Glomerular visceral epithelial cell (primary cell): ENCODE data around the gene SHROOM3.
A peak's percentile ranks its signal among the peaks of the same experiment; 100 is the strongest.

Source experiments
- DNase-seq: peaks from one replicate; pipeline ENCODE4 v3.0.0-alpha.2; 2016; ENCODE audit errors: extremely low spot score

SHROOM3 gene

GRCh38 chr4:76658231-76659102 is 223.4 kb downstream of the SHROOM3 start:
- peak; percentile 74 for DNase-seq

DNA sequence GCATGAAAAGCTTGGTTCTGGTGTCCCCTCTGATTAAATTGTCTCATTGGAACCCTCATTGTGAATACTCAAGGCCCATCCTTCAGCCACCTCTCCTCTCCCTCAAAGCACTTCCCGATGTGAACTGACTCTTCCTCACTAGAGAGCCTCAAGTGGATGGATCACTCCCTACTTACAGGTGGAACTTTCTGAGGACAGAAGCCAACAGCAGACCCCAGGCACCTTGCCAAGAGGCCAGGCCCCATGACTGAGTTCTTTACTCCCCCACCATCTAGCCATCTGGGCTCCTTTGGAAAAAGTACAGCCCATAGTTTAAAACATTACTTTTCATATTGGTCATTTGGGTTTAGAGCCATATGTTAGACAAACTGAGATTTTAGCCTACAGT is 224.1 kb downstream of the SHROOM3 start:
- peak; percentile 73 for DNase-seq

- DNase-seq: no peak
Observed at GRCh38 chr4:76663824-76664223, 228.8 kb downstream of the SHROOM3 start.

GRCh38 chr4:76665153-76665552 is 230.1 kb downstream of the SHROOM3 start:
- DNase-seq: peak; percentile 78

DNA sequence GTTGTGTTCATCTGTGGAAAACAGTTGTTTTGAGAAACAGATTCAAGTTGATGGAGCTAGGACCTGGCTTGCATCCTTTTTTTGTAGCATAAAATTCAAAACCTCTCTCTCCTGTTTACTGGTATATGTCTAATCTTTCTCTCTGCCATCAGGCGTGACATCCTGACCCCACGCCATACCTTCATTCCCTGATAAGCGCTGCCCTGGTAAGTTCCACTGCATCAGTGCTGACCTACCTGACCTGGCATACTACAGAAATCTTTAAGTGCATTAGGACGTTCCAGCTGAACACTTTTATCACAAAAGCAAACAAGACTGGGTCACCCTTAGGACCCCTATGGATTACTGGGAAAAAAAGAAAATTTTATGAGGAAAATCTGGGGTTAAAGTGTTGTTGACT is 230.7 kb downstream of the SHROOM3 start:
- no peak for DNase-seq

GRCh38 chr4:76666944-76667532 is 232.0 kb downstream of the SHROOM3 start:
- no peak for DNase-seq

GRCh38 chr4:76670631-76671030 is 235.6 kb downstream of the SHROOM3 start:
- no peak for DNase-seq

DNA sequence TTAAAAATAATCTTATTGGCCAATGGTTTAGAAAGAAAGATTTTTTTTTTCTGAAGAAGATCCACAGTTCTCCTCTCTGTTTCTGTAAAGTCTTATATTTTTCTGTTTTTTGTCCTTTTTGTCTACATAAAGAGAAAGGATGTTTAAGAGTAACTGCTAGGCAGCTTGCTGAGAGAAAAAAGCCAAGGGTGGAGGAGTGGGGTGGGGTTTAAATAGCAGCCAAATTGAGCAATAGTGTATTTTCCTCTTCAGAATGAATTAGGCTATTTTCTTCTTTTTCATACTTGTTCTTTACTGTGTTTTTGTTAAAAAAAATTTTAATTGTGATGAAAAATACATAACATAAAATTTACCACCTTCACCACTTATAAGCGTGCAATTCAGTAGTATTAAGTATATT is 238.3 kb downstream of the SHROOM3 start:
- no peak for DNase-seq

DNA sequence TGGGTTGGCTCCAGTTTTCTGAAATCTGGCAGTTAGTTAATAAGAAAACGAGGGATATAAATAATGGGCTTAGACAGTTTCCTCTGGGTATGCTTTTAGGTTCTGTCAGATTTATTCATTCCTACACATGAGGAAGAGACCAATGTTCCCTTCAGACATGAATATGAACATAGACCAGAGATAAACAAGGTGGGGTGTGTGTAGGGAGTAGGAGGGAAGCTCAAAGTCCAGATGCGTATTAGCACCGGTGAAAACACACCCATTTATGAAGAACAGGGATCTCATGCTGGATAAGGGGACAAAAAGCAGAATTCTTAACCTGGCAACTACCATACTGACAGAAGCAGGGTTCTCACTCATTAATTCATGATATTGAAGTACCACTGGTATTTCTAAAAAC is 240.0 kb downstream of the SHROOM3 start:
- DNase-seq: no peak

DNA sequence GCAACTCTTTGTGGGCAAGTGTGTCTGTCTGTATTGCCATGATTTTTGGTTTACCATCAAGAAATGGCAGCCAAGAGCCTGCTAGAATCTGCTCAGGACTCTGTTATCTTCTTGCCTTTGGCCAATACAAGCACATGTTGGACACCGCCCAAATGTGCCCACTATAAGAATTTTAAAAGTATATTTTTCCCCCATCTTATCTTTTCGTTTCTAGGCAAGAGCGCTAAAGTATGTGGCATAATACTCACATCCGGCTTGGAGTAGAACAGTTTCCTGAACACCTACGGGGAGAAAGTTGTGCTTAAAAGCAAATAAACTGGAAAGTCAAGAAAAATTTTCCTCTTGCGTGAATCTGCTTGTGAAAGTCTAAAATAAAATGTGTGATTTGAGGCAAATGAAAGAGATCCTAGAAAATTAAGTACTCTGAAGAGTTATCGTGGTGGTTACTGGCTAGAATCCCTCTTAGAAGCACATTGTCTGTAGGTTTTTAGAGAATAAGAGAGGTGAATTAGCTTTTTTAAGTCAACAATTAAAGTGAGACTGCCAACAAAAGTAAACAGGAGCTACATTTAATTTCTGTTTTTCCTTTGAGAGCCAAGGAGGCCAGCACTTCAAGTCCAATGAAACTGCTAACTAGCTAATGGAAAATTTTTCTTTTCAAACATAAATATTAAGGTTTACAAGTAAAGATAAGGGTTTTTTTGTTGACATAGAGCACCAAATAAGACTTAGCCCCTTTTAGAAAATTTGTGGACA is 242.7 kb downstream of the SHROOM3 start:
- no peak for DNase-seq

GRCh38 chr4:76679691-76680090 is 244.7 kb downstream of the SHROOM3 start:
- DNase-seq: no peak

DNA sequence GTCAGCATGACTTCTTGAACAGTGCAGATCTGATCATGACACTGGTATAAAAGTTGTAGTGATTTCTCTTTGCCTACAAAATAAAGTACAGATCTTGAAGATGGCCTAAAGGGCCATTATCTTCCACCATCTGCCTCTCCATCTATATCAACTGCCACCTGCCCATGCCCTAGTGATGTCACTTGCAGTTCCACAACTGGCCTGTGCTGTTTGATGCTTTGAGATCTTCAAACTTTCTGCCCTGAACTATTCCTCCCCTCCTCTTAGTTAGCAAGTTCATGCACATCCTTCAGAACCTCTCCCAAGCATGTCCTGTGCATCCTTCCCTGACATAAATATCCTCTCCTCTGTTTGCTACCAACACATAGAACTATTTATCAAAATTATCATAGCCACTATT is 245.9 kb downstream of the SHROOM3 start:
- no peak for DNase-seq

DNA sequence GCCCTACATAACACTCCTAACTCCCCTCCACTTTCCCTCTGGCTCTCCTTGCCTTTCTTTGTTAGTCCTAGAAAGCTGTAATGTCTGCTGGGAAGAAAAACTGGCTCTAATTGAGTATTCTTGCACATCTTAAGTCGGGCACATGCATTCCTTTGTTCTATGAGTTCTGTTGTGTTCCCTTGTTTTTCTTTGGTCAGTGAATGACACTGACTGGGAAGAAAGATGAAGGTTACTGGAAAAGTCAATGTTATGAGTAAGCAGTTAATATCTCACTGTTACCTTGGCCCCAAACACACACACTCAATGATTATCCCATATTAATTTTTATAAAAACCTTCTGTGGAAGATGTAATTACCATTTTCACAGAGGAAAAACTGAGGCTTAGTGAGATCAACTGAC is 247.0 kb downstream of the SHROOM3 start:
- DNase-seq: peak; percentile 62

- no peak for DNase-seq
Observed at GRCh38 chr4:76683144-76683543, 248.1 kb downstream of the SHROOM3 start.

- no peak for DNase-seq
Observed at GRCh38 chr4:76687746-76688448, 252.9 kb downstream of the SHROOM3 start.

- DNase-seq: peak; percentile 37
Observed at GRCh38 chr4:76688619-76689144, 253.7 kb downstream of the SHROOM3 start.

- peak; percentile 64 for DNase-seq
Observed at GRCh38 chr4:76689145-76689817, 254.3 kb downstream of the SHROOM3 start.

DNA sequence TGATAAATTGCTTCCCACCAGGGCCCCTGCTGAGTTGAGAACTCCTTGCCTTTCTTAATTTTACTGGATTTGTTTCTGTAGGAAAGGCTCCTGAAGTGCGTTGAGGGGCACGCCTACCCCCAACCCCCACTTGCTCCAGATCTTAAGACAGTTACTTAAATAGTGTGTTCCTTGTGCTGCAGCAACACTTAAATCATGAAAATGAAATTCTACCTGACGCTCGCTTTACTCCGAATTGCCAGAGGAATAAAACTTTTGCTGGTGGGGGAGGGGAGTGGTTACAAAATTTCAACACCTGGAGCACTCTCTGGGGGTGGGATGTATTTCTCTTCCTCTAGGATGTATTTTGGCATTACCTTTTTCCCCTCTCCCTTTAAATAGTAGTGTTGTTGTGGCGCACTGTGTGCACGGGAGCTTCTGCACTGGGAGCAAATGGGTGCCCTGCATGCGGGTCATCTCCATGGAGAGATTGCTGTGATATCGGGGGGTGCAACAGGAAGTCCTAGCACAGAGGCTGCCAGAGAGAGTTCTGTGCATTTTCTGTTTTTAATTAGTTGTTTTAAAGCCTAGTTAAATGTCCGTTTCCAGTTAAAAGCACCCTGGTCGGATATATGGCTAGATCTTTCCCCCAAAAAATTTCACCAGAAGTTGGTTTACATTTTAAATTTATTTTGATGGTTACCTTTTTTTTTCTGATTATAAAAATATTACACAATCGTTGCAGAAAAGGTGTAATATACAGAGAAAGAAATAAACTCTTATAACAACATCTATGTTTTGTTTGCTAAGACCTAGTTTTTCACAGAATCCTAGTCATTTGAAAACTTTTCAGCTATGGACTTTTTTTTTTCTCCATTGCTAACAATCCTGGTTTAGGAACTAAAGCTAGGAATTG is 255.2 kb downstream of the SHROOM3 start:
- DNase-seq: peak; percentile 40

DNA sequence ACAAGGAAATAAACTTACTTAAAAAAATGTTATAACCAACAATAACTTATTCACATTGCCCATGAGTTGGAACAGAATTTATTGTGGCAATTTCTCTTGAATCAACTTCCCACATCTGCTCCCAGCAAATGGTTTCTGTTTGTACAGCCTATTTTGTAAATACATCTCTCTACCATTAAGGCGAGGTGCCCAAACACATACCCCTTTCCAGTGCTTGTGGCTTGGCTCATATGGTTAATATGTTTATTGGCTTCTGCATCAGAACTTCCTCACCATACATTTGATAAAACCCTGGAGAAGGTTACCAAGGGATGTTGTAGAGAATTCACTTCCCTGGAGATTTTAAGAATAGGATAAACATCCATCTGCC is 255.9 kb downstream of the SHROOM3 start:
- no peak for DNase-seq
